Renal cortical epithelial cell (primary cell): Measurements from ENCODE around the gene VSIG10L2. TPM values are rescaled to one million over a fixed set of nuclear protein-coding genes. Genes with fewer than 3 reads are reported as not detected.
"Not testable (repeated sequence)": the region's sequence is repeated elsewhere in the genome, so short reads cannot be mapped to it uniquely, and the experiment has no call there.

Experiments used
- DNase-seq: peaks from one replicate; pipeline ENCODE4 v3.0.0-alpha.2; 2011; ENCODE audit warnings: low read depth
- total RNA-seq: library from RNA; depleted of rRNA; stranded (reverse); fragments of >200 nt; gene quantifications from 2 replicates; pipeline ENCODE4 v1.2.3, GENCODE V29; 2014

VSIG10L2 gene
- total RNA-seq = not detected in 2 replicates

DNA sequence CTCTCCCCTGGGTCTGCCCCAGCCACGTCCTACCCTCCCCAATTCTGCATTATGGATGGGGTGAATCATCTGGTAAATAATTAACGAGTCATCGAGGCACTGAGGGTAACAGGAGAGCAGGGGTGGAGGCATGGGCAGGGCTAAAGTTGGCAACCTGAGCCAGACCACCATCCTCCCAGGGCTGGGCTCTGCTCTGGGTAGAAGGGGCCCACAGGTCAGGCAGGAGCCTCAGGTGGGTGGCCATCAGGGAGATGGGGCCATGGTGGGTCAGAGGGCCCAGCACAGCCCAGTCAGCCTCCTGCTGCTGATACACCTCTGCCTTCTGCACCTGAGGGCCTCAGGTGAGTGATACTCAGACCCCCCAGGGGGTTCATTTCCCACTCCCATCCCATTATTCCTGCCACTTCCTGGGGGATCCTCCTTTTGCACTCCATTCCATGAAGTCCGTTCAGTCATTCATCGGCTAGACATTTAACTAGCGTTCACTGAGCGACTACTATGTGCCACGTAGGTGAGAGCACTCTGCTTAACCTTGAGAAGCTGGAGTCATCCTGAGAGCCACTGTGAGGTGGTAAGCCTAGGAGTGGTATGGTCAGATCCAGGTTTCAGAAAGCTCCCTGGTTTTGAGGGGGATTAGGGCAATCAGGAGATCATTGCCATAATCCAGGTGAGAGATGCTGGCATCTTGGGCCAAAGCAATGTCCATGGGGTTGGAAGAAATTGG is at the start of gene VSIG10L2:
TSS of gene VSIG10L2 (plus strand) at position 248 of the 724 bp plus-strand sequence. CDS start at position 260, 12 bp downstream.
- DNase-seq = peak; percentile 35

DNA sequence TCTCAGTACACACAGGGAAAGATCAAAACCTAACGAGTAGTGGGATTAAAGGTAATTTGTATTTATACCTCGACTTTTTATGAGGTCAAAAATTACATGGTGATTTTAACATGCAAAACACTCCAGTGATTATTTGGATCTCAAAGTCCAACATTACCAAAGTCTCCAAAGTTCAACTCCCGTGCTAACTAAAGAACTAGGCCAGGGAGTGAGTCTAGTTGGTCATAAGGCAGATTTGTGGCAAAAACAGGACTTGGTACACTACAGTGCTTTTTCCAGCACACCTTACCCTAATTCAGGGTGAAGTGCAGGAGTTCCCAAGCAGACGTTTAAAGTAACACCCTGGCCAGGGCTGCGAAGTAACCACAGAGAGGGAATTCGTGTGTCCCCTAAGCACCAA is 44.0 kb upstream of the VSIG10L2 start:
- DNase-seq = no peak

DNA sequence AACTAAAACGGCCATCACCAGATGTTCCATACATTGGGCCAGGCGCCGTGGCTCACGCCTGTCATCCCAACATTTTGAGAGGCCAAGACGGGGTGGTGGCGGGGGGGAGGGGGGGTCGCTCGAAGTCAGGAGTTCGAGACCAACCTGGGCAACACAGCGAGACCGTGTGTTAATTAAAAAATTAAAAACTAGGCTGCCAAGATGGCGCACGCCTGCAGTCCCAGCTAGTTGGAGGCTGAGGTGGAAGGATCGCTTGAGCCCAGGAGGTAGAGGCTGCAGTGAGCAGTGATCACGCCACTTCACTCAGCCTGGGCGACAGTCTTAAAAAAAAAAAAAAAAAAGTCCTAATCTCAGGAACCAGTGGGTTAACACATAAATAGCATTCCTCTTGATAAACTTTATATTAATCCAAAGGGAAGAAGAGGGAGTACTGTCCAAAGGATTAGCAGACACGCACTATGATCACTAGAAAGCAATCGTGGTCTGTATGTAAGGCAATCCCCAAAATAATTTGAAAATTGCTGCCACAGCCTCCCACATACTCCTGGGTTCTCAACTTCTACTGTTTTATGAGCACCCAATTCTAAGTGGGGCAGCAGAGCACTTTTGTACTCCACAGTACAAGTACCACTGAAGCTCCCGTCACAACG is 43.4 kb upstream of the VSIG10L2 start:
- DNase-seq = no peak

DNA sequence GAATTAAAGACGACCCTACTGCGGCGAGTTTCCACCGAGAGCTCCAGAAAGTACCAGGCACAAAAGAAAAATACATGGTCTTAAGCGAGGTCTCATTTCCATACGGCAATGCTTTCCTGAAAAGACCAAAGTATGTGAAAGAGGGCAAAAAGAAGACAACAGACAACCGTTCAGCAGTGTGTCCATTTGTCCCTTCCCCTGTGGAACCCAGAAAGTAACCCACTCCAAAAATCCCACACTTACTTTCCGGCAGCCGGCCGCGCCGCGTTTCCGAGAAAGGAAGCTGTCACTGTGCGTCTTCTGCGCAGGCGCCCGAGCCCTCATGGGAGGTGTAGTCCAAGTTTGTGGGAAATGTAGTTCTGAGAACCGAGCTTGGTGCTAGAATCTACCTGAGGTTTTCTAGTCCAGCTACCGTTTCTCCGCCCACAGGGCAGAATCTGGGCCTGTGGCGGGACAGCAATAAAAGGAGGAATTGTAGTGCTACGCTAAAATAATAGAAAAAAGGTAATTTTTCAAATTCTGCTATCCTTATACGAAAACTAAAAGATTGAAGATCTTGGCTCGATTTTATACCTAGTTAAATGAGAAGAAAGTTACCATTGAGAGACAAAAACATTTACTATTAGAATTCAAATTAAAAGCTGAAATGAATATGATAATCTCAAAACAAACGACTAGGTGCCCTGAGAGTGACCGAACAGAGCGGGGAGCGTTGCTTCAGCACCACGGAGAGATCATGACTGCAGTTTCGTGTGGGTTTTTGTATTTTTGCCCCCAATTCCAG is 42.7 kb upstream of the VSIG10L2 start, which contains the start of gene PUS3:
TSS of gene PUS3 (minus strand) at position 280 of the 784 bp plus-strand sequence. CDS start 6,922 bp downstream, outside the sequence.
- DNase-seq = peak; percentile 76

DNA sequence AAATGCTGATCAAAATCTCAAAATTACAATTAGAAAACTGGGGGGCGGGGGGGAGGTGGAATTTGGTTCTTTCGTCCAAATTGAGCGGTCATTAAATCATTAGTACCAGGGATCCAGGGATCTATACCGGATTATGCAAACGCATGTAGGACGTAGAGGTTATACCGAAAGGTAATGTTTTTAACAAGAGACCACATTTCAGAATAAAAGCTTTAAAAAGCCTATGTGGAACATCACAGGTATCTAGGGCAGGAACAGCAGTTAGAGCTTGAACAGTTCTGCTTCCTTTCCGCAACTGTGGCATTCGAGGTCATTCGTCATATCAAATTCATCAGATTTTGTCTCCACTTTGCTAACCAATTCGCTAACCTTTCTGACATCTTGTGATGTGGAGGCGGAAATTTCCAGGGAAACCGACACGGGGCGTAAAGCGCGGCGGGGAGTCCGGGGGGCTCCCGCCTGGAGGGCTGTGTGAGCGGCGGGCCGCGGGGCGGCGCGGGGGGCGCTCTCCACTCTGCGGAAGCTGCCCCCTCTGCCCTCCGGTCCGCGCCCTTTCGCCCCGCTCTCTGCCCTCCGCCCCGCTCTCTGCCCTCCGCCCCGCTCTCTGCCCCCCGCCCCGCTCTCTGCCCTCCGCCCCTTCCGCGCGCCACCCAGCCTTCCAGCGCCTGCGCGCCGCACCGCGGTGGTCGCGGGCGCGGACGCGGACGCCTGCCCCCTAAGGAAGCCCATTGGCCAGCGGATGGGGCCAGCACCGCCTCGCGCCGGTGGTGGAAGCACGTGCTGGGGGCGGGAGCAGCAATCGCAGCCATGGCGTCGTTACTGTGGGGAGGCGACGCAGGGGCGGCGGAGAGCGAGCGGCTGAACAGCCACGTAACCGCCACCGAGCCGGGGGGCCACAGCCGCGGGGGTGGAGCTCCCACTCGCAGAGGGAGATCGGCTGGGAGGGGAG is 41.9 kb upstream of the VSIG10L2 start, which contains the start of gene DDX25:
TSS of gene DDX25 (plus strand) at position 798 of the 949 bp plus-strand sequence. CDS start at position 808, 10 bp downstream.
- no peak for DNase-seq

DNA sequence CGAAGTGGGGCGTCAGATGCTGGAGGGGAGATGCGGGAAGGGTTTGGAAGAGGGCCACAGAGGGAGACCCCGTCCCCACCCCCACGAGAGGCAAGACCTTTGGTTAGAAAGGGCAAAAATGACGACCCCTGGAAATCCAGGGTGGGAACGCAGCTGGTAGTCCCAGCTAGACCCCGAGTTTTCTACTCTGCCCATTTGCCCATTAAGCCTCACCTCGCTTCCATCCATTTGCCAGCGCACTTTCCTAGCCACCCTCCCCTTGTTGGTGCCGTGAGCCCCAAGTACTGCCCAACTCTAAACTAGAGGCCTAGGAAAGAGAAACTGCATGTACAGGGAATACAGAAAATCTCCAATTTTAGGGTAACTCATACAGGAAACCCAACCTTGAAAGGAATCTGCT is 41.2 kb upstream of the VSIG10L2 start:
- DNase-seq = no peak

DNA sequence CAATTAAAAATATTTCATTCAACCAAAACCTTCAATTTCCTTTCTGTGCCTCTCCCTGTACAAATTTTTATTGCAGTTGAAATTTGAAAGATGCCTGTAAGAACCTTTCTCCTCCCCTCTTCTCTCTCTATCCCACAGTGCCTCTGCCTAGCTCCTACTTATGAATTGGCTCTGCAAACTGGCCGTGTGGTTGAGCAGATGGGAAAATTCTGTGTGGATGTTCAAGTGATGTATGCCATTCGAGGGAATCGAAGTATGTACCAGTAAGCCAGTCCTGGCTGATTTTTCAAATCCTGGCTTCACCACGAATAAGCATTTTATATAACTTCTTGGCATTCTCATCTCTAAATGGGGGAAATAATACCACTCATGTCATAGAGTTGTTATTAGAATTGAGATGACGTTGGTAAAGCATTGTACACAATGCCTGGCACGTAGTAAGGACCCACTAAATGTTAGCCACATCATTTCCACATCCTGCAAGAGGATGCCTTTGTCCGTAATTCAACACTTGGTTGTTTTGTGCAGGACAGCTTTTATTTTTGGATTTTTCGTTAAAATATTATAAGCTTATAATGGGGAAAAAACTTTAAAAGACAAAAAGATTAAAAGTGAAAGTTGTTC is 35.5 kb upstream of the VSIG10L2 start:
- no peak for DNase-seq

DNA sequence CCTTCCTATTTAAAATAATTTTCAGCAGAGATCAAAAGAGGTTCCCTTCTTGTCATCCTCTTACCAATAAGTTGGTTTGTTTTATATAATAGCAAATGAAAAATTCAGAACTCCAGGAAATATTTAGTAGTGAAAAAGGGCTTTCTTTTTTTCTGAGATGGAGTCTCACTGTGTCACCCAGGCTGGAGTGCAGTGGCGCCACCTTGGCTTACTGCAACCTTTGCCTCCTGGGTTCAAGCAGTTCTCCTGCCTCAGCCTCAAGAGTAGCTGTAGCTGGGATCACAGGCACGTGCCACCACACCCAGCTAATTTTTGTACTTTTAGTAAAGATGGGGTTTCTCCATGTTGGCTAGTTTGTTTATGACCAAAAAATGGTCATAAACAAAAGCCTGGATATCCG is 31.2 kb upstream of the VSIG10L2 start:
- not testable (repeated sequence) for DNase-seq

DNA sequence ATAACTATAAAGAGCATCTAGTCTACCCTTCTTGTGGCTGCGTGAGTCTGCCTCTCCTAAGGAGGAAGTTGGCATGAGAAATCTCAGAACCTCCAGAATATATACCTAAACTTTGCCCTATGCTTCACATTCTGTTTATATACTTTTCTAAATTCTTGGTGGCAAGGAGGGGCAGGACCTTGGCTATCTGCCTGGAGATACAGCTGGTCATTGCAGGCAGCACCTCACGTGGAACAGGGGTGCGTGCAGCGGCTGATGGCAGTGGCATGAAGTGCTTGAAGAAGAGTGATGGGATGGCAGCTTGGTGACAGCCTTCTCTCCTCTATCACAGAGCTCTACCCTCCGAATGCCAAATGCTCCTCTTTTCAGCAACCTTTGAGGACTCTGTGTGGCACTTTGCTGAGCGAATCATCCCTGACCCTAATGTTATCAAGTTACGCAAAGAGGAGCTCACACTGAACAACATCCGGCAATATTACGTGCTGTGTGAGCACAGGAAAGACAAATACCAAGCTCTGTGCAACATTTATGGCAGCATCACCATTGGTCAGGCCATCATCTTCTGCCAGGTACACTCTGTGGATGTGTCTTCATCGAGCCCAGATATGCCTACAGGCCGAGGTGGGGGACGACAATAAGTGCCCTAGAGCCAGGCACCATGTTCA is 29.0 kb upstream of the VSIG10L2 start:
- DNase-seq = no peak

DNA sequence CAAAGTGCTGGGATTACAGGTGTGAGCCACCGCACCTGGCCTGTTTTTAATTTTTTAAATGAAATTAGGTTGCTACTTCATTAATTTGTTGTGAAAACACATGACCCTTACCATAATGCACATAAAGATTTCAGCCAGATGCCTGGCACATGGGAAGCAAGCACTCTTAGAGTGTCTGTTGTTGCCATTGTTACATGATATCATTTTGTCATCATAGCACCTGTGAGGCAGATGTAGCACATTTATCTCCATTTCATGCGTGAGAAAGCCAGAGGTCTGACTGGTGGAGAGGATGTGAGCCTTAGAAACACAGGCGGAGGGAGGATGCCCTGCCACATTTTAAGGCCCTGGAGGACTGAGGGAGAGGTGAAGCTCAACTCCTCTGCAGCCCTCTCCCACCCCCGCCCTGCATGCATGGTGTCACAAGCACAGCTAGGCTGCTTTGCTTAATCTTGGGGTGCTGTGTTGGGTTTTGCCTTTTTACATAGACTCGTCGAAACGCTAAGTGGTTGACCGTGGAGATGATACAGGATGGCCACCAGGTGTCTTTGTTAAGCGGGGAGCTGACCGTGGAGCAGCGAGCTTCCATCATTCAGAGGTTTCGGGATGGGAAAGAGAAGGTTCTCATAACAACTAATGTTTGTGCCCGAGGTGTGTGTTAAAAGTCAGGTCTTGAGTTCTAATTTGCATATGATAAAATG is 27.6 kb upstream of the VSIG10L2 start:
- no peak for DNase-seq

DNA sequence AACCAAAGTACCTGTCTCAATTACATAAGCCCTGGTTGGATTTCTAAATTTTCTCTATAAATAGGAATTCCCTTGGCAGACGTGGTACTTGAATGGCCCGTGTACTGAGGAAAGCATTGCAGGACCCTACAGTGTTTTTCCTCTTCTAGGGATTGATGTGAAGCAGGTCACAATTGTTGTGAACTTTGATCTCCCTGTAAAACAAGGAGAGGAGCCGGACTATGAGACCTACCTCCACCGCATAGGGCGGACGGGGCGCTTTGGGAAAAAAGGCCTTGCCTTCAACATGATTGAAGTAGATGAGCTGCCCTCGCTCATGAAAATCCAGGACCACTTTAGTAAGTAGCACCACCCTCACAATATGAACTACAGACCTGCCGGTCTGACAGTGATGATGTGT is 24.8 kb upstream of the VSIG10L2 start:
- no peak for DNase-seq

DNA sequence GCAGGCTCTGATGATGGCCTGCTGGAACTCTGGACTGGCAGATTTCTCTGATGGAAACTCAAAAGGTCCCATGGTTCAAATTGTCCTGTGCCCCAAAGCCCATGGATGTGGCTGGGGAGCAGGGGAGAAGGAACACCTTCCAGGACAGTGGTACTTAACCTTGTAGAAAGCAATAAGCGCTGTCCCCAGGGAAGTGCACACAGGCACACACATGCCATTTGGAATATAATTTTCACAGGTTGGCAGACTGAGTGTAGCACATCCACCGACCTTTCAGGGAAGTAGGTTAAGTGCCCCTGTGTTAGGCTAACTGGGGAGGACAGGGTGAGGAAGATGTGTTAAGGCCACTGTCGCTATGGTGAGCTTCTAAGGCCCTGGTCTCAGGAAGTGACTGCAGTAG is 23.7 kb upstream of the VSIG10L2 start:
- no peak for DNase-seq

DNA sequence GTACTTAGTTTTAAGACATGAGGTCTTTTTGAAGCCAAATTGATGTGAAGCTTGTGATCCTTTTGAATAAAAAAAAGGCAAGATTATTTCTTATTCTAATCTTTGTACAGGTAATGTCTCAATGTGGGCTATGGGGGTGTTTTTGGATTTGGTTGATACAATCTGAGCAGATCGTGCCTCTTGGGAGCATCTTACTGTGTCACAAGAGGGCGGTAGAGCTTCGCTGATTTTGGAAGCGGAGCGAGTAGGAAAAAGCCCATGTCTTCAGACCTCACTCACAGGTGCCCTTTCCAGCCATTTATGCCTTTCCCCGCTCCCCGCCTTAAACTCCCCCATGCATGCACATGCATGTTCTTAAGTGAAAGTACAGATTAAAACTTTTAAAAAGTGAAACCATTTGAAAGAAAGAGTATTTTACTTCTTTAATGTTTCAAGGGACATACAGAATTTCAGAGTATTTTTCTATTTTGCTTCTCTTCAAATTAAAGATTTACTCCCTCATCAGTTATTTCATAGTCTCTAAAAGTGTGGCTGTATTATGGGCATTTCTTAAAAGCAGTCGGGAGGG is 22.7 kb upstream of the VSIG10L2 start:
- peak; percentile 67 for DNase-seq

DNA sequence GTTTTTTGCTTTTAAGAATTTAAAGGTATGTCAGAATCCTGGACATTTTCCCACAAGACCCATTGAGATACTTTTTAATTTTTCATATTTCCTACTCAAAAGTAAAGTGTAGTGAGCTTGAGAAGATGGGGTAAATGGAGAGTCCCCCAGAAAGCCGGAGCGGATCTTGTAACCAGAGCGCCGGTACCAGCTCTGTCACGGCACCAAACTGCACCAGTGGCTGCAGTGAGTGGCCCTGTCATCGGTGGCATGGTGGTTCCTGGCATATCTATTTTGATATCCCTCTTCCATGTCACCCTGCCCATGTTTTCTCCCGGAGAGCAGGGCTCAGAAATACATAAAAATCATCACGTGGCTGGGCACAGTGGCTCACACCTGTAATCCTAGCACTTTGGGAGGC is 22.2 kb upstream of the VSIG10L2 start:
- DNase-seq = no peak

DNA sequence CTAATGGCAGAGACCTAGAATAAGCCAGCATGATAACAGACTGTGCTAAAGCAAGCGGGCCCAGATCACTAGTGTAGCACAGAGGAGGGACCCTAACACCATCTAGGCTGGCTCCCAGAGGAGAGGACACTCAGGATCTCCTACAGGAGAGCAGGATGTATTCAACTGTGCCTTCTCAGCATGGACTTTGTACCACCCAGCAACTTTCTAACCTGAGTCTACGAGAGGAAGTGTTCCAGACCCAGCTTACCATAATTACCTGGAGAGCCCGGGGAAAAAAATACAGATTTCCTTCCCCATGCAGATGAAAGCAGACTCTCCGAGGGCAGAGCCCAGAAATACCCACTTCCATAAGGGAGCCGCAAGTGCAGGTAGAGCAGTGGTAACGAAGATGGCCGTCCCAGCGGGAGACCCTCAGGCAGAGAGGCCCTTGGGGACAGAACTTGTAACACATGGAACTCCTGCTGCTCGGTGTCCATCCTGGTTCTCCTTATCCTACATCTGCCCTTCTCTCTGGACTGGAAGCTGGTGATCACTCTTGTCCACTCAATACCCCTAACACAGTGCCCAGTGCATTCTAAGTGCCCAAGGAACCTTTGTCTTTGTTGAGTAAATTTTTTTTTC is 21.3 kb upstream of the VSIG10L2 start:
- no peak for DNase-seq

DNA sequence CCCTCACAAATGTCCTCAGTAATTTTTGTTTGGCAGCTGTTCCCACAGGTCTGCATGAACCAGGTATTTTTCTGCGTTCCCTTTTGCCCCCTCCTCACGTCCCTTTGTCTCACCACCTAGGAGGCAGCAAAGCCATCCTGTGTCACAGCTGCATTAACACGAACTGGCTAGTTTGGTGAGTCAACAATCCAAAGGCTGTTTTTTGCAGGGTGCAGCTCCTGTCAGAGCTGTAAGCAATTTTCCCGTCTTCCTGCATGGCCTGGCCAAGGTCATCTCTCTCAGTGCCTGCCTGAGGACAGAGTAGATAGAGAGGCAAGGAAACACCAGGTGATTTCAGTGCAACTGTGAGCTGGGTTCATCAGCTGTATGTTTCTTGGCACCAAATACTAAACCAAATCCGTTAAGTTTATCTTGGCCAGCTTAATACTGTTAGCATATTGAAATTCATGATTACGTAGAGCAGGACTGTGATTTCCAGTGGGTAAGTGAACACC is 20.6 kb upstream of the VSIG10L2 start:
- DNase-seq = no peak

DNA sequence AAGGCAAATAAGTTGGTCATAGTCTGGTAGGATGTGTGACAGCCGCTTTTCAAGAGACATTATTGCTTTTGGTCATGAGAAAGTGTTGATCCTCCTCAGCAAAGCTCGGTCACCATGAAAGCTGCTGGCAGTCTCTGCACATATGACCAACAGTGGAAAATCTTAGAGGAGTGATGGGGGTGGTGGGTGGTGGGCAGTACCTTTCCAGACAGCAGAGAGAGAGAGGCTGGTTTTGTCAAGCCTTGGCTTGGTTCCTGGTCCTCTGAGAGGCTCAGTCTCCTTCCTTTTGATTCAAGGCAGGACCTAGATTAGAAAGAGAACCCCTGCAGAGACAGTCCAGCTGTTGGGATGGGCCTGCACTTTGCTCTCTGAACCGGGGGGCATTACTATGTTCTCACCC is 20.0 kb upstream of the VSIG10L2 start:
- DNase-seq = no peak

DNA sequence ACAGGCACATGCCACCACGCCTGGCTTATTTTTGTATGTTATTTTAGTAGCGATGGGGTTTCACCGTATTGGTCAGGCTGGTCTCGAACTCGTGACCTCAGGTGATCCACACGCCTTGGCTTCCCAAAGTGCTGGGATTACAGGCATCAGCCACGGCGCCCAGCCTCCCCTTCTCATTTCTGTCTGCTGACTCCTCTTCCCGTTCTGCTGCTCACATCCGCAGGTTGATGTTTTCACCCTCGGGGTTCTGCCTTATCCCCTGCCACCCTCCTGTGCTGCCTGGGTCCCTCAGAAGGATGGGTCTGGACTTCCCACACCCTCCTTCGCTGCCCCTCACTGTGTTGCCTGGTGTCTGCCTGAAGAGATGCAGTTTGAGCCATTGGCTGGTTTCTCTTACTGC is 19.2 kb upstream of the VSIG10L2 start:
- DNase-seq = no peak
